MCF 10A (cell line): ENCODE results near the gene SLC13A3. TPM values are rescaled to one million over a fixed set of nuclear protein-coding genes. Genes with fewer than 3 reads are reported as not detected.
A peak's percentile ranks its signal among the peaks of the same experiment; 100 is the strongest.

Experiments
- BruUV-seq: library from RNA; stranded (reverse); fragments of 400-500 nt; replicated peaks from 2 replicates; lab custom pipeline; 2021; lab: Mats Ljungman, UMichigan
- CTCF ChIA-PET: fragments of 300-600 bp; sonication (Branson Sonifier 250); formaldehyde crosslinking; extraction: SDS; loops from one replicate; lab custom pipeline; 2021; ENCODE audit warnings: antibody characterized with exemption, inconsistent platforms; lab: Yijun Ruan, JAX
- POLR2A ChIA-PET: fragments of 300-600, 350-650 bp; sonication (Branson Sonifier 250); formaldehyde crosslinking; extraction: SDS; loops from one replicate; lab custom pipeline; 2020; ENCODE audit warnings: antibody characterized with exemption, inconsistent platforms; lab: Yijun Ruan, JAX
- DNase-seq: peaks from one replicate; pipeline ENCODE4 v3.0.0-alpha.2; 2018; ENCODE audit not compliant: unreplicated experiment
- H3K27ac Mint-ChIP-seq: one replicate; pipeline ENCODE4 v1.8.0; 2022; ENCODE audit warnings: mild to moderate bottlenecking, low read depth, mixed read lengths; ENCODE audit not compliant: unreplicated experiment
- H3K27me3 Mint-ChIP-seq: one replicate; pipeline ENCODE4 v1.8.0; 2022; ENCODE audit warnings: mixed read lengths; ENCODE audit not compliant: insufficient read depth, unreplicated experiment
- H3K36me3 Mint-ChIP-seq: one replicate; pipeline ENCODE4 v1.8.0; 2022; ENCODE audit warnings: mild to moderate bottlenecking, moderate library complexity, mixed read lengths; ENCODE audit not compliant: insufficient read depth, unreplicated experiment
- H3K4me1 Mint-ChIP-seq: one replicate; pipeline ENCODE4 v1.8.0; 2022; ENCODE audit warnings: mixed read lengths; ENCODE audit not compliant: insufficient read depth, unreplicated experiment
- H3K4me3 Mint-ChIP-seq: one replicate; pipeline ENCODE4 v1.8.0; 2022; ENCODE audit warnings: mild to moderate bottlenecking, moderate library complexity, mixed read lengths; ENCODE audit not compliant: unreplicated experiment
- H3K9me3 Mint-ChIP-seq: one replicate; pipeline ENCODE4 v1.8.0; 2022; ENCODE audit warnings: mixed read lengths; ENCODE audit not compliant: unreplicated experiment
- intact Hi-C: fragments of 100-400 bp; cut with micrococcal nuclease; formaldehyde crosslinking; loops from 2 replicates; pipeline ENCODE4 v1.14.1; 2022
- total RNA-seq: library from RNA; stranded (reverse); gene quantifications from 2 replicates; pipeline ENCODE4 v1.2.3, GENCODE V29; 2022
- TF ChIP-seq, protein P1 (sequence below): fragments of 200-600 bp; IDR thresholded peaks from one replicate; pipeline ENCODE4 v1.8.0; 2022; ENCODE audit warnings: antibody characterized with exemption, mild to moderate bottlenecking; ENCODE audit not compliant: unreplicated experiment

The SLC13A3 gene
- total RNA-seq, 1 experiment from 2014 or later, result not detected

DNA sequence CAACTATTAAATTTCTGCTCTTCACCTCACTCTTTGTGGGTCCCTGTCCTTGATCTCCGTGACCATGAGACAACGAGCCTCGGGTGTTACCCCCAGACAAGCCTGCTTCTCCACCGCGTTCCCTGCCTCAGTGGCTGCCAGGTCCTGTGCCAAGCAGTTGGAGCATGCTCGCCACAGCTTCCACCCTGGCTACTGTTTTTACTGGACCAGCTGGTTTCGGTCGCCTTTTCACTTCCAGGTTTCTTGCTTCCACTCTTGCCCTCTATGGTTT lies 32.3 kb upstream of the SLC13A3 start:
- Mint-ChIP-seq H3K36me3 (peaks cover 44% of the 10 kb centered on the region), H3K9me3 (no peaks in the 10 kb centered on the region), H3K27me3 (no peaks in the 10 kb centered on the region), H3K27ac (peak overlapping the region; percentile 5), H3K4me3 (peak overlapping the region; percentile 12), H3K4me1 (peaks cover 26% of the 10 kb centered on the region)
- intact Hi-C loops, result no loop called here
- TF ChIP-seq, protein P1, sequence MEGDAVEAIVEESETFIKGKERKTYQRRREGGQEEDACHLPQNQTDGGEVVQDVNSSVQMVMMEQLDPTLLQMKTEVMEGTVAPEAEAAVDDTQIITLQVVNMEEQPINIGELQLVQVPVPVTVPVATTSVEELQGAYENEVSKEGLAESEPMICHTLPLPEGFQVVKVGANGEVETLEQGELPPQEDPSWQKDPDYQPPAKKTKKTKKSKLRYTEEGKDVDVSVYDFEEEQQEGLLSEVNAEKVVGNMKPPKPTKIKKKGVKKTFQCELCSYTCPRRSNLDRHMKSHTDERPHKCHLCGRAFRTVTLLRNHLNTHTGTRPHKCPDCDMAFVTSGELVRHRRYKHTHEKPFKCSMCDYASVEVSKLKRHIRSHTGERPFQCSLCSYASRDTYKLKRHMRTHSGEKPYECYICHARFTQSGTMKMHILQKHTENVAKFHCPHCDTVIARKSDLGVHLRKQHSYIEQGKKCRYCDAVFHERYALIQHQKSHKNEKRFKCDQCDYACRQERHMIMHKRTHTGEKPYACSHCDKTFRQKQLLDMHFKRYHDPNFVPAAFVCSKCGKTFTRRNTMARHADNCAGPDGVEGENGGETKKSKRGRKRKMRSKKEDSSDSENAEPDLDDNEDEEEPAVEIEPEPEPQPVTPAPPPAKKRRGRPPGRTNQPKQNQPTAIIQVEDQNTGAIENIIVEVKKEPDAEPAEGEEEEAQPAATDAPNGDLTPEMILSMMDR, result no peak
- CTCF ChIA-PET, result interaction anchor here (1.0 to 6.4 kb wide), 2 partner anchors 14 to 162 kb away, joined by 3 to 125 read pairs; no protein-coding TSS in a partner anchor
- POLR2A ChIA-PET, result interaction anchor here (0.6 to 1.2 kb wide), 2 partner anchors 161 to 271 kb away, joined by 3 to 4 read pairs; no protein-coding TSS in a partner anchor
- BruUV-seq, result no TSS peak
- DNase-seq, result no peak

DNA sequence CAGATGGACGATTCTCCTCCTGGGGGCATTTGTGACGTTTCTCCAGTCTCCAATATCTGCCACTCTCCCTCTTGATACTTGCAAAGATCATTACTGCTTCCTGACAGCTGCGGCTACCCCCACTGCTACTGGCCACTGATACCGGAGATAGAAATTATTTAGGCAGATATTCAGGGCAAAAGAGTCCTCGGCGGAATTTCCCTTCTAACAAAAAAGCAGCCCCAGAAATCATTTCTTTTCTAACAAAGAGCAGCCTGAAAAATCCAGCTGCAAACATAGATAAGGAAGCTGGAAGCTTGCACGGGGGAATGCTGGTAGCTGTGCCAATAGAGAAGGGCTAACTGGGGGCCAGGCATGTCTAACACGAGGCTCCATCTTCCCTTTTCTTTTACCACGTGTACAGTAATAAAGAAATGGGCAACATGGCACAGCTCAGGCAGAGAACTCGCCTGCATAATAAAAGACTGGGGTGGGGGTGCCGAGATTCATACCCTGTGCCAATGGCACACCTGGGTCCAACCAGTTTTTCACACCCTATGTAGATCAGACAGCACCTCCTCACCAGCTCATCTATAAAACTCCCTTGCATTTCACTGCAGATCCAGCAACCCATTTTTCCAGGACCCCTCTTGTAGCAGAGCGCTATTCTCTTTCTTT lies 31.9 kb upstream of the SLC13A3 start:
- TF ChIP-seq, protein P1, result no peak
- H3K36me3 Mint-ChIP-seq, result peaks cover 42% of the 10 kb centered on the region
- H3K9me3 Mint-ChIP-seq, result no peaks in the 10 kb centered on the region
- no peak overlapping the region for H3K27ac Mint-ChIP-seq
- CTCF ChIA-PET, result interaction anchor here (0.6 to 6.4 kb wide), 2 partner anchors 162 to 446 kb away, joined by 4 to 125 read pairs; no protein-coding TSS in a partner anchor
- DNase-seq, result no peak
- H3K4me1 Mint-ChIP-seq, result peaks cover 26% of the 10 kb centered on the region
- H3K27me3 Mint-ChIP-seq, result no peaks in the 10 kb centered on the region
- no TSS peak for BruUV-seq
- intact Hi-C loops, result no loop called here
- POLR2A ChIA-PET, result interaction anchor here (0.7 to 1.2 kb wide), 2 partner anchors 161 to 163 kb away, joined by 3 to 4 read pairs; no protein-coding TSS in a partner anchor
- H3K4me3 Mint-ChIP-seq, result no peak overlapping the region

DNA sequence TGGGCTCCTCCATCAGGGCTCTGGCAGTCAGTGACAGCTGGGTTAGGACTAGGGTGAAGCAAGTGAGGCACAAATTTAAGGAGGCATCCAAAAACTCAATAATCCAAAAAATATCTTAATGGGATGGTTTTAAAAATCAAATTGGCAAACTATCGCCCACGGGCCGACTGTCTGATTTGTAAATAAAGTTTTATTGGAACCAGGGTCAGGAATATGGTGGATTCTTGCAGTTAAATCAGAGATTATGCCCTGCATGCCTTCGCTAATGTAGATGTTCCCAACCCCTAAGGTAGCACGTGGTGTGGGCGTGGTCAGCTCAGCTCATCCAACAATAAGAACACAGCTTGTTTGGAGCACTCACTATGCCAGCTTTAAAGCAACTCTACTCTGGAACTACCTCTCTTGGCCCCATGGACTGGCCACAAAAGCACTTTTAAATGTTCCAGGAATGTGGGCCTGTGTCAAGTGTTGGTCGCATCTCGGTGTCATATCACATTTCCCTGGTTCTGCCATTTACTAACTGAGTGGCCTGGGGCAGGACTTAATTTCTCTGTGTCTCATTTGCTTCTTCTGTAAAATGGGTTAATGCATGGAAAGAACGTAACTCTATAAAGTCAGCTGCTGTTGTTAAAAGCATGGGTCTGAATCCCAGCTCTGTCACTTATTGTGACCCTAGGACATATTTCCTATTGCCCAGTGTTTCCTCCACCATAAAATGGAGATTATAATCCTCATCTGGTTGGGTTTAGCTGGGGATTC lies 31.0 kb upstream of the SLC13A3 start:
- H3K4me3 Mint-ChIP-seq, result no peak overlapping the region
- intact Hi-C loops, result no loop called here
- BruUV-seq, result no TSS peak
- H3K27ac Mint-ChIP-seq, result no peak overlapping the region
- peaks cover 38% of the 10 kb centered on the region for H3K36me3 Mint-ChIP-seq
- no peaks in the 10 kb centered on the region for H3K27me3 Mint-ChIP-seq
- H3K9me3 Mint-ChIP-seq, result no peaks in the 10 kb centered on the region
- DNase-seq, result no peak
- peaks cover 22% of the 10 kb centered on the region for H3K4me1 Mint-ChIP-seq
- TF ChIP-seq, protein P1, result no peak
- POLR2A ChIA-PET, result interaction anchor here (0.7 to 1.2 kb wide), 2 partner anchors 160 to 162 kb away, joined by 3 to 4 read pairs; no protein-coding TSS in a partner anchor
- CTCF ChIA-PET, result interaction anchor here (0.6 to 6.4 kb wide), 12 partner anchors 13 to 1591 kb away, joined by 3 to 125 read pairs (median 4); no protein-coding TSS in a partner anchor
